ENCODE results near the gene CIITA.

Gene CIITA

GRCh38 chr16:10979717-10980601, 103.0 kb downstream of the CIITA start:
- no peak for DNase-seq (ENCODE audit: low spot score)

GRCh38 chr16:10980813-10981212, 103.8 kb downstream of the CIITA start:
- no peak for DNase-seq (ENCODE audit: low spot score)

- no peak for DNase-seq (ENCODE audit: low spot score)
Observed at GRCh38 chr16:10981697-10982216, 104.8 kb downstream of the CIITA start.

GRCh38 chr16:10982465-10983150, 105.6 kb downstream of the CIITA start:
- DNase-seq (ENCODE audit: low spot score): no peak

GRCh38 chr16:10983159-10983558, 106.2 kb downstream of the CIITA start:
- DNase-seq (ENCODE audit: low spot score): no peak

GRCh38 chr16:10984509-10984908, 107.5 kb downstream of the CIITA start:
- no peak for DNase-seq (ENCODE audit: low spot score)
